Esophagus mucosa (tissue), 1 donor: ENCODE measurements around the gene PAX7. TPM values are rescaled to one million over a fixed set of nuclear protein-coding genes. Genes with fewer than 3 reads are reported as not detected.

ENCODE experiments used
- ATAC-seq: fragments of 200-7000 bp; cut with Tn5 transposase; one replicate; pipeline ENCODE4 v1.9.1; 2020
- total RNA-seq: library from RNA; stranded (reverse); gene quantifications from one replicate; pipeline ENCODE4 v1.2.4, GENCODE V29; 2023
- donor health status: DM: yes; HTN: yes; CAD: no.

Gene PAX7
- total RNA-seq, 1 donor from 2014 or later, result not detected

DNA sequence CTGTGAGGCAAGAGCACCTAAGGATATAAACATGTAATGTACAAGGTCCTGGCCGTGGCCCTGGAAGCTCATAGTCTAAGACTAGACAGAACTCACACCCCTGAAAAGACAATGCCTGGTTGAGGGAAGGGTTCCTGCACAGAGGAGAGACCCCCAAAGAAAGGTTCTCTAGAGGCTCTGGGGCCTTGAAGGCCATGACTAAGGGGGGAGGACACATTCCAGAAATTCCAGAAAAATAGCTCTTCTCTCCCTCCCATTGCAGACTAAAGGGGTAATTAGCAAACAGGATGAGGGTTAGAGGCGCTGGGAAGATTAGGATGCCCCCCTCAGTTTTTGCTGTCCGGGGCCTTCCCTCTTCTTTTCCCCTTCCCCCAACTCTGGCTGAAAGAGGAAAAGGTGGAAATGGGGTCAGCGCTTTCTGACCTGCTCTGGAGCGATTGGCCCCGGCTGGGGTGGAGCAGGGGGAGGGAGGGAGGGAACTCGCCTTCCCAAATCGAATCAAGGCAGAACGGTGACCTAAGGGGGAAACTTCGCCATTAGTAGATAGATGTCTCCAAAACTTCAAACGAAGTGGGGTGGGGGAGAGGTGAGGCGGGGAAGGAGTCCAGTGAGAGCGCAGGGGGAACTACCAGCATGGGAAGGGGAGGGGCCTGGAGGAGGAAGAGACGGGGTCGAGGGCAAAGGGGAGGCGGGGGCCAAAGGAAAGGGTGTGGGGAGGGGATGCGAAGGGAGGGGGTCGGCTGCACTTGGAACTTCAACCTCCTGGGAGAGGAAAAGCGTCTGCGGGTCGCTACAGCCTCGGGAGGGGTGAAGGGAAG is 11.8 kb downstream of the PAX7 start:
- ATAC-seq, result no peak

DNA sequence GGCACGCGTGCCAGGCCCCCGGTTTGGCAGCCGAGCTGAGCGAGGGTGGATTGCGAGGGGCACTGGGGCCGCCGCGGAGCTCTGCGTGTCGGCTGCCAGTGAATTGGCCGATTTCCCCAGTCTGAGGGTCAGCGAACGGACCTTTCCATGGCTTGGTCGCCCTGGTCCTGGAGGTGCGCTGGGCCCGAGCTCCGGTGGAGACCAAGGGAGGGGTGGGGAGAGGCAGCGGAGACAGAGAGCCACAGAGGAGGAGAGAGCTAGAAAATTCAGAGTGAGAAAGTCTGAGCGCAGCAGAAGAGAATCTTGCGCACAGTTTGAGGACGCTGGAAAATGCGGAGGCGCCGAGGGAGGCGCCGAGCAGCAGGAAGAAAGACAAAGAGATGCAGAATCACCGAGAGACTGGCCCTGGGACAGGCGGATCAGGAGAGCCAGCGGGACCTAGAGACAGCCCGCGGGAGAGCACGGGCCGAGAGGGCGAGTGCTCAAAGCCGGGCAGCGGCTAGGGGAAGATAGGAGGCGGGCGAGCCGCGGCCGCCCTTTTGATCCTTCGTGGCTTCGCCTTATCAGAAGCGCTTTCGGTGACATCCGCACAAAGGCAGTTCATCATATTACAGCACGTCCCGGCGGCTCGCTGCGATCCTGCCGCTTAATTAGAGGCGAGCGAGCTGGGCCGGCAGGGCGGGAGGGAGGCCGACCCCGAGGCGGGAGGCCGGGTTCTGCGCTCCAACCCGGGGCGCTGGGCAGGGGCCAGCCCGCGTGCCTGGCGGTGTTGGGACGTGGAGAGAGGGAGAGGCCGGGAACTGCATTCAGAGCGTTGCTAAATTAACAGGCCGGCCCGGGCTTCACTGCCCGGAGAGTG is 12.7 kb downstream of the PAX7 start:
- peak; percentile 26 for ATAC-seq

DNA sequence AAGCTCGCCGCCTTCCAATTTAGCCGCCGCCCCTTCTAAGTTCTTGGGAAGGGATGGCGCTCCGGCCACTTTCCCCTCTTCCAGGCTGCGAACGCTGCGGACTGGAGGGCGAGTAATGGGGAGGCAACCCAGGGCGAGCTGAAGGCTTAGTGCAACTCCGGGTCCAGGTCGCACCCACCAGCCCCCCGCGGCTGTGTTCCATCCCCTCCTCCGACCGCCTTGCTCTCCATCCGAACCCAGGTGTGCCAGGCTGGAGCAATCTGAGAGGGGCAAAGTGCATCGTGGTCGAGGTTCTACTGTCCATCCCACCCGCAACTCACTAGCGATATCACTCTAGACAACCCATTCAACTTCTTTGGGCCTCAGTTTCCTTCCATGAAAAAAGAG is 13.4 kb downstream of the PAX7 start:
- no peak for ATAC-seq

DNA sequence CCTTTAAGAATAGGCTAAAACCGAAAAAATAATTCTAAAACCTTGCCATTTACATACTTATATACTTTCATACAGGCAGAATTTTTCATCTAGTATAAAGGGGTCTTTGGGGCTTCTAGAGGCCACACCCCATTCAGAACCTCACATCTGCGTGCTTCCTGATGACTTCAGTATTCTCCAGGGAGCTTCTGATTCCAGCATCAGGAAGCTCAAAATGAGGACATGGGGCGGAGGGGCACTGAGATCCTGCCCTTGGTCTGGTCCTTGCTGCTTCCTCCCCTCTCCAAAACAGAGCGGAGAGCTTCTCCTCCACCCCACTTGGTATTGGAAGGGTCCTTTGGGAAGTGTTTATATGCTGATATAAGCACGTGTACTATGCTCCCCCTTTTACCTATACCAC is 13.8 kb downstream of the PAX7 start:
- ATAC-seq, result no peak

DNA sequence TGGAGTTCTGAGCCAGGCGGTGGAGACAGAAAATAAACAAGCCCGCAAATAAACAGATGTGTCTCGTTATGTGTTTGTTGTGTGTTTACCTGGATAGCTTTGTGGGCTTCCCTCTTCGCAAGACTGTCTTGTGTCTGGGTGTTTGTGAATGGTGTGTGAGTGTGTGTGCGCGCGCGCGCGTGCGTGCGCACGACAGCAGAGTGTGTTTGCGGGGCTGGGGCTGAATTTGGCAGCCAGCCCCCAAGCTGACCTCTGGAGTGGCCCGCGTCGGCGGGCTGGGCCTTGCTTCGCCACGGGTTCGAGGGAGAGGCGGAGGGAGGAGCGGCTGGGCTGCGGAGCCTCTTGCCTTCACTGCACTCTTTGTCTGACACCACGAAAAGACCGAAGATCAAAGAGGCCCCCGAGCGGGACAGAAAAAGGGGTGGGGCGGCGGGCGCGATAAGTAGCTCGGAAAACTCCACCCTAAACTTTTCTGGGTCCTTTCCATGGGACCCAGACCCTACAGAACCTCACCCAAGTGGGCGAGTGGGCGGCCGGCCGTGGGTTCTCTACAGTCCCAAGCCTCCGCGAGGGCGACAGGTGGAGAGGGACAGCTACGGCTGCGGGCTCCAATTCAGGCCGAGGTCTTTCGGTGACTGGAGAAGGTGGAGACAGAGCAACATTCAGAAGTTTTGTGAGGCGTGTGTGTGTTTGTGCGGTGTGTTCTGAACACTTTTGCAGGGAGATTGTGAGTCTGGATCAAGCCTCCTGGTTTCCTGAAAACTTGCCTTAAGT is 14.5 kb downstream of the PAX7 start:
- ATAC-seq, result no peak

DNA sequence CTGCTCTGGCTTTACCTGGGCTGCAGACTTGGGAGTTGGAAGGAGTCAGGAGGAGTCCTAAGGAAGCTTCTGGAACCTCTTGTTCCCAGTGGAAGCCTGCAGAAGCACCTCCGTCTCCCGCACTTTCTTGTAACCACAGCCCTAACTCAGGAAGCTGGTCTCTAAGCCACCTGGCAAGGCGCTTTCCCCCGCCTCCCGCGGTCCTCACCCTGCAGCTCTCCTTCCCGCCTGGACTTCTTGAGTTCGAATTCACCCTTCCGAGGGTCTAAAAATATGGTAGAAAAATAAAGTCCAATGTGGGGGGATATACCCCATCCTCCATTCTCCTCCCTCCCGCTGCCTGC is 15.1 kb downstream of the PAX7 start:
- ATAC-seq, result no peak

DNA sequence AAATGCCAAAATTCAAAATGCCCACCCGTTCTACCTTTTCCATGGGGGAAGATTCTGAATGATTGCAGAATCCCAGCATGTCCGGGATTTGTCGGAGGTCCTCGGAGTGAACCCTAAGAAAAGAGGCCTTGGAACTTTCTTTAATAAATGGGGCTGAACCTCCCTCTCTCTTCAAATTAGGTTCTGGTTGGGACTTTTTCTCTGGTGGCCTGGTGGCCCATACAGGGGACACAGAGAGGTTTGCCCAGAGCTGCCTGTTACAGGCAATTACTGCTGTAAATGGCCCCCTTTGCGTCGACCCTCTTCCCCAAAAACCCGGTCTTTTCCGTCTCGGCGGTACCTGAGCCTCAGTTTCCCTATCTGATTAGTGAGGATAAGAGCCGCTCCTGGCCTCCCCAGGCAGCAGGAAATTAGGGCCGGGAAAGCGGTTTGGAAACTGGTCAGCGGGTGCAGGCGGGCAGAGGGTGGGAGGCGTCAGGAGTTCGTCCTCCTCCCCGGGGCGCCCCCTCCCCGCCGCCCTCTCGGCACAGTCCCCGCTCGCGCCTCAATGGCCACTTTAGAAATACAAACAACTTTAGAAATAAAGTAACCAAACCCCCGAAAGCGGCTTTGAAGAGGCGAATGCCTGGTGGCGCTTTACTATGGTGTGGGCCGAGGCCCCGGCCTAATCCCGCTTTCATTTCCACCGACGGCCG is 15.6 kb downstream of the PAX7 start:
- ATAC-seq, result no peak

DNA sequence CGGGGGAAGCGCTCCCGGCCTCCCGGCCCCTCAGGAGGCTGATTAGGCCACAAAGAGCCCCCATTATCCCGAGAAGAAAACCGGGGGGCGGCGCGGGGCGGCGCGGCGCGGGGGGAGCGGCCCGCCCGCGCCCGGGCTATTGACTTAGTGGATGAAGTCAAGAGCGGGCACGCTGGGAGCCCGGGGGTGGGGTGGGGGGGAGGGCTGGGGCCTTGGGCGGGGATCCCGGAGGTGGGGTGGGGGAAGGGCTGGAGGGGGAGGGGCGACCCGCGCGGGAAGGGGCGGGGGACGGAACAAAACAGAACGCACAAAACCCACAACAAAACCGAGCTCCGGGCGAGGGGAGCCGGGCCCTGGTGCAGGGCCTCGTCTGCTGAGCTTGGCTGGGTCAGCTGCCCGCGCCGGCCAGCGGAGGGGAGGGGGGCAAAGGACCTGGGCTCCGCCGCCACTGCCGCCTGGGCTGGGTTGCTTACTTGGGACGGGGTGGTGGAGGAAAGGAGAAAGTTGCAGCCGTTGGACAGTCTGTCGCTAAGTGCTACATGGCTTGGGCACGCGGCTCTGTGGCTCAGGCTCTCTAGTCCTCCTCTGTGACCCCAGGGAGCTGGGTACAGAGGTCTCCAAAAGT is 16.3 kb downstream of the PAX7 start:
- ATAC-seq, result no peak

DNA sequence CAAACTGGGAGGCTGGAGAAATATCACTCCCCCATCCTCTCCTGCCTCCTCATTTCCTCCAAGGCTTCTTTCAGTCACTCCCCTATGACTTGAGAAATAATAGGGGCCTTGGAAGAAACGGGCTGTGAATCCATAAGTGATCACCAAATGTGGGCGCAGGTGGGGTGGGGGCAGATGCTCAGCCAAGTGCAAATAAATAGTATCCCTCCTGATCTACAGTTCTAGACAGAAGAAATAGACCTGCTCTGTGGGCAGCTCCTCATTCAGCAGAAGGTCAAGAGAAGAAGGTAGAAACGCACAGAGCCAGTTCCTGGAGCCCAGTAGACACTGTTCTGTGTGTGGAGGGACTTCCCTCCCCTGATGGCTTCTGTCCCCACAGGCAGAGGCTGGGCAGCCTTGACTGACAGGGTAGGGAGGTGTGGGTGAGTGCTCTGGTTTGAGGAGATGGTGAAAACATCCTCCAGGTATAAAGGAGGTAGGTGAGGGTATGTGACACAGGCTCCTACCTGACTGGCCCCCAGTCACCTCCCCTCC is 17.1 kb downstream of the PAX7 start:
- ATAC-seq, result no peak

DNA sequence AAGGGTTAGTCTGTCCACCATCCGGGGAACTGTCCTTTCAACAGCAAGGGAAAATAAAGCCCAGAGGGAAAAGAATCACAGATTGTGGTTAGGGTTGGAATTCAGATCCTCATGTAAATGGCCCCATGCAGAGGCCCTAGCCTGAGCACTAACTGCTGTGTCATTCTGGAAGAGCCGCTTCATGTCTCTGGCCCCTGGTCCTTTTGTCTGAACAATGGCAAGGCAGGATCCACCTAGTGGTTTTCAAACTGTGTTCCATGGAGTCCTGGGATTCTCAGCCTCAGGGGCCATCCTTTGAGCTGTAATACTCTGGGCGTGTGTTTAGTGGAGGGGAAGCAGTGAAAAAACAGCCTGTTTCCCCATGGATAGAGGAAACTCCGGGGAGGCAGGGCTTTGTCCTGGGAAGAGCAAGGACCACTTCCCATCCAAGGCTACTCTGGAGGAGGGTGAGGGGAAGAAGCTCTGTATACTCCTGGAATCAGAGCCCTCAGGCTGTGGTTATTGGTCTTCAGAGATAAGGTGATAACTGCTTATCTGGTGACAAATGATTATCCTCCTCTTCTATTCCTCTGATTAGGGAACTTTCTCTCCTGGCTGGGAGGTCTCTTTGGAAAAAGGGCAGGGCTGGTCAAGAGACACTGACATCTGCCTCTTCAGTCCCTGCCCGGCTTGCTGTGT is 19.2 kb downstream of the PAX7 start:
- no peak for ATAC-seq

DNA sequence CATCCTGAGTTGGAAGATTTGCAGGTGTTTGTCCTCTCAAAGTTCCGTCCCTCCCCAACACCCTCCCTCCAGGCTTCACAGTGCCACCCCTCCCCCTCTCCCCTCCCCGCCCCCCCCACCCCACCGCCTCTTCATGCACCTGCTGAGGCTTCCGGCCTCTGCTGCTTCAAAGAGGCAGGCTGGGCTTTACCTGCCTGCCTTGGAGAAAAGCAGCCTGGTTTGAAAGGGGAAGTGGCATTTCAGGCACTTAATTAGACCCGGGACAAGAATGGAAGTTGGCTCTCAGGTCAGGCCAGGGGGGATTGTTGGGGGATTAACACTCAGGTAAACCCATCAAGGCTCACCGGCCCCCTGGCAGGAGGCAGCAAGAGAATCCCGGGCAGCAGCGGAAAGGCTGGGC is 21.1 kb downstream of the PAX7 start:
- no peak for ATAC-seq

DNA sequence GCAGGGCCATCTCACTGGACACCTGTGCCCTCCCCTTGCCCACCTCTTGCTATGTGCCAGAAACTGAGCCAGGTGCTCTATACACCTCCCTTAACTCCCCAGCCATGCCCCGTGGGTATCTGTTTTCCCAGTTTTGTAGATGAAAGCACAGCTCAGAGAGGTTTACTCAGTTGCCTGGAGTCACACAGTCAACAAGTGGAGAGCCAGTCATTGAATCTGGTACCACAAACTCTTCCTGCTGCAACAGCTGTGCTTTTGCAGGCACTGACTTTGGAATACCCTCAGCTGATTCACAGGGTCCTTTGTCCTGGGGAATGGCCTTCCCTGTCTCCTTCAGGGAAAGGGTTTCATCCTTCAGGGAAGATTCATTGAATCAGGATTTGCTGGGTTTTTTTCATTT is 22.1 kb downstream of the PAX7 start:
- ATAC-seq, result no peak

DNA sequence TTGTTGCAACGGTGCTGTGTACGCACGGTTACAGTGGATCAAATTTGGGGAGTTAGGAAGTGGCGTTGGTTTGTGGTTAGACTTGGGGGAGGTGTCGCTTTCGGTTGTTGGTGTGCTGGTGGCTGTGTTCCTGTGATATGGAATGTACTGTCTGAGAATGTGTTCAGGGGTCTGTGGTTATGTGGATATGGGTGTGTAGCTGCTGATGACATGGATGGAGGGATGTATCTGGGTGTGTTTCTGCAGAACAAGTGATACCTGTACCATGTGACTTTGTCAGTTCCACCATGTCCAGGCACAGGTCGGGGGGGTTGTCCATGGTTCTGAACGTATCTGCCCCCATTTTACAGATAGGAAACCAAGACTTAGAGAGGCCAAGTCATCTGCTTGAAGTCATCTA is 22.7 kb downstream of the PAX7 start:
- no peak for ATAC-seq

DNA sequence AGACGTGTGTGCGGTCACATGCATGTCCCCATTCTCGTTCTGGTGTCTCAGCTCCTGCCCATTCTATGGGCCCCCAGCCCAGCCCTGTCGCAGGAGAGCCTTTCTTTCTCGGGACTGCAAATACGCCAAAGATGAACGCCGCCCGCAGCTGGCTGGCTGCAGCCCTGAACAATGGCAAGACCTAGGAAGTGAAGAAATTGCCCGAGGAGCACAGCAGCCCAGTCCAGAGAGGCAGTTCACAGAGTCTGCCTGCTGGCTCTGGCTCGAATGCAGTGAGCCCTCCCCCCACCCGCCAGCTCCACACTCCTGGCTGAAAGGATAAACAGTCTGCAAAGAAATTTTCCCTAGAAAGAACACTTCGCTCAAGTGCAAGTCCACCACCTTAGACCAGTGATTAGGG is 23.3 kb downstream of the PAX7 start:
- no peak for ATAC-seq

DNA sequence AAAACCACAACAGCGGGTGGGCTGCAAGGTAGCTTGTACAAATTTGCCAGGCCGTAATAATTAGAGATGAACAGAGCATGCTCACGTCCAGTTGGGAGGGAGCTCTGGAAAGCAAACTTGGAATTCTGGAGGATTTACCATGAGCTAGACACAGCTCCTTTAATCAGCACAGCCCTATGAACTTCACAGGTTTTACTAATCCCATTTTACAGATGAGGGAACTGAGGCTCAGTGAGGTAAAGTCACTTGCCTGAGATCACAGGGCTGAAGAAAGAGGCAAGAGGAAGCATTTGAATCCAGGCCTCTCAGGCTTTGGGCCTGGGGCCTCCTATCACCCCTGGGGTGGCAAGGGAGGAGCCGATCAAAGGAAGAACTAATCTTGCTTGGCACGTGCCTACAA is 24.0 kb downstream of the PAX7 start:
- ATAC-seq, result no peak

DNA sequence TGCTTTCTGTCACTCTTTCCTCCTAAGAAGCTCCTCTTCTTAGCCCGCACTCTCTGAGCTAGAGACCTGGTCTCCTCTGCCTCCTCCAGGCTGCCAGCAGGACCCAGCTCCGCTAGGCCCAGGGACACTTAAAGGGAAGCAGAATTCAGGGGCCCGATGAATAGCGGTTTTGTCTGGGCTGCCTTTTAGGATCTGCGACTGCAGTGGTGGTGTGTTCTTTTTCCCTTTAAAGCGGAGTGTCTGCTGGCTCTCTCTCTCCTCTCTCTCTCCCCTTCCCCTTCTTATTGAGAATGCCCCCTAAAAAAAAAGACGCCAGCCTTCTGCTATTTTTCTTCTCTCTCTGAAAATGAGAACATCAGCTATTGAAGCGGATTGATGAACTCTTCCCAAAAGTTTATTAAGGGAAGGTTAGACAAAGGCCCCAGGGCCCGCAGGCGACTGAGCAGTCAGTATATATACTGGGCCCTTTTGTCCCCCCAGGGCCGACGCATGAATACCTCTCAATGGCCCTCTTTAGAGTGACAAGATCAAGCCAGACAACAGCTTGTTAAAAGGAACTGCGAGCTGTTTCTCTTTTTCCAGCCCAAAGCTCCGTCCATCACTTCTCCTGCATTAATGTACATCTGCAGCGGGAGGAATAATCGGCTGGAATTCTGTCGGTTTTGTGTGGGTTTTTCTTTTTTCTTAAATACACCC is 27.0 kb downstream of the PAX7 start:
- no peak for ATAC-seq

DNA sequence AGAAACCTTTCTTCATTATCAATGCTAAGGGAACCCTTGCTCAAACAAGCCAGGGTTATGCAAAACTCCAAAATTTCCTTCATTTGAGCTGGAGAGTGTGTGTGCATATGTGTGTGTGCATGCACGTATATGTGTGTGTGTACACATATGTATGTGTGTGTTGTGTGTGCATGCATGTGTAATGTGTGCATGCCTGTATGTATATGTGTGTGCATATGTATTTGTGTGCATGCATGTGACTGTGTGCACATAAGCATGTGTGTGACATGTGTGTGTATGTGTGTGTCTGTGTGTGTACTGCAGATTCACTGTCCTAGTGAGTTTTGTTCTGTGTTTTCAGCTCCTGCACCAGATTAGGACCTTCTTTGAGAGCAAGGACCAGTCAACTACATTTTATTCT is 28.2 kb downstream of the PAX7 start:
- no peak for ATAC-seq

DNA sequence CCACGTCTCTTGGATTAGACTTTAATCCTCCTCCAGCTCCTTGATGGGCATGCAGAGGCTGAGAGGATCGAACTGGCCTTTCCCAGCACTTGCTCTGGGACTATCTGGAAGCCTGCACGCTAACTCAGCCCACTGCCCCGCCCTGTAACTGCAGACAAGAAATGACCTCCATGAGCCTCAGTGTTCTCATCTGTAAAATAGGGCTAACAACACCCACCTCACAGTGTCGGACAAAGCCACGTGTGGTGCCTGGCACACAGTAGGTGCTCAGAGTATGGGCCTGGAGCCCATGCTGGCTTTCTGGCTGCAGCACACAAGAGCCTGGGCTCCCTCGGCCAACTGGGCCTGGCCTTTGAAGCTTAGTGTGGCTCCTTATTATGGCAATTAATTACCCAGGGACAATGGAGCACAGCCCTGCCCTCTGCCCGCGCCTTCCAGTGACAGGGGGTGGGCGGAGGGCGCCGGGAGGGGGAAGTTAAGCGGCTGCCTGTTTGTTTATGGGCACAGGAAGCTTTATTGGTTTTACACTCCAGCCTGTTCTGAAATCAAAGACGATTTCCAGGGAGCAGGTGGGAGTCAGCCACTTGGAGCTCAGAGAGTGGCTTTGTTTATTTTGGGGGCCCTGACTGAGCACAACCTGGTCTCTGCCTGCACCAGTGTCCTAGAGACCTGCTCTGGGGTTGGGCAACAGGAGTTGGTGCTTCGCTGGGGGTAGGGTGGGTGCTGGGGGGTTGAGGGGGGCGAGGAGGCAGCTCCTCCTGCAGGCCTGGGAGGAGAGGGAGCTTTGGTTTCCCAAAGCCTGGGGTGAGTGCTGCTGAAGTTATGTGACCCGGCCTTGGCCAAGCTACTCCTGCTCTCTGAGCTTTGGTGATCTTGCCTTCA is 31.0 kb downstream of the PAX7 start:
- ATAC-seq, result no peak

DNA sequence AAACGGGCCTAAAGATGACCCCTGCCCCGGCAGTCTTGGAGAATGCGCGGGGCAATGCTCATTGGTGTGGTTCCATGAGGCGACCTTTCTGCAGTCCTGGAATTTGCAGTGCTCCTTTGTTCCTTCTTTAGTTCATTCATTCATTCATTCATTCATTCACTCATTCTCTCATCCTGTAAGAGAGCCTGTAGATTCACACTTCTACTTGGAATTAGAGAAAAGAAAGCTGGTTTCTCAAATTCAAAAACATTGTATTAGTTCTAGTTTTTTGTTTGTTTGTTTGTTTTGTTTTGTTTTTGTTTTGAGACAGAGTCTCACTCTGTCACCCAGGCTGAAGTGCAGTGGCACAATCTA is 31.6 kb downstream of the PAX7 start:
- no peak for ATAC-seq
